ENCODE measurements around the gene HLA-DMB. TPM values are rescaled to one million over a fixed set of nuclear protein-coding genes. Genes with fewer than 3 reads are reported as not detected.

HLA-DMB gene
- total RNA-seq, 1 experiment from 2014 or later, result 3.1 TPM

DNA sequence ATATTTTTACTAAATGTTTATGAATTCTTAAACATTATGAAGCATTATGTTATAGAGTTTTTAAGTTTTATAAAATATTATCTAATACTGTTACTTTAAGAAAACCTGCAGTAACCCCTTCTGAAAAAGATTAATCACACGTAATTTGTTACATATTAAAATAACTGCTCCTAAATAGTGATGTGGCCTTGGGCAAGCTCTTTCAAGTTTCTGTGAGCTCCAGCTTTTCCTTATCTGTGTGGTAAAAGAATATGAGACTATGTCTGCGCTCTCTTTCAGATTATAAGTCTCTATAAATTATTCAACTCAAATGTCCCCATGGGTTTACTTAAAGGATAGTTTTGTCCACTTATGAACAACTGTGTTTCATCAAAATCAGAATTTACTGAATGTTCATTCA, 31.9 kb downstream of the HLA-DMB start:
- no peak for DNase-seq (ENCODE audit: low read depth)

DNA sequence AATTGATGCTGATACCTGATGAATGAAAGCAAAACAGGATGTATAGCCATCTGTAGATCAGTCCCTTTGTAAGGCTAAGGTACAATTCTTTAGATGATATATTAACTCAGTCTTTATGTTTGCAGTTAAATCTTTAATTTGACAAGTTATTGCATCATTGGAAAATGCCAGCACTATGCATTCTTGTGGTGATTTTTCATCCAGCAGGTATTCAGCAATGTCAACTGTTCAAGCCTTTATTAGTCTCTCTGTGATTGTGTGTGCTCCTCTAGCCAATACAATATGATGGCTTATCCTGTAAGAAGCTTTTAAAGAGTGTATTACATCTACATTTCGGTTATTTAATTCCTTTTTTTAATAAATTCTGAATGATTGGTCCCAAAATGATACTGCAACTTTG, 34.3 kb downstream of the HLA-DMB start:
- no peak for DNase-seq (ENCODE audit: low read depth)

DNA sequence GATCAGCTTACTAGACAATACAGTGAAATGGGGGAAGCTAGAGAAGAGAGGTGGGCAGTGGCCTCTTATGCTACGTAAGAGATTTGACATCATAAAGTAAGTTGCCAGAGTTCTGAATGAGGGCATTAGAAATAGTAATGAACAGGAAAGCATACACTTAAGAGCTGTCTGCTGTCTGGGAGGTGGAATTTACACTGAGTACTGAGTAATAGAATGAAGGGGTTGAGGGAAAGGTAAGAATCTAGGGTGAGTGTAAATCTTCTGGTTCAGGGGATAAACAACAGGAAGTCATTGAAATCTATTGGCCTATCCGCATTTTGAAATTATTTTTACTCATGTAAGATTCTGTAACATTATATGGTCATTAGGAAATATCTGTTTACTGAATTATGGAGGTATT, 35.8 kb downstream of the HLA-DMB start:
- DNase-seq (ENCODE audit: low read depth), result no peak

DNA sequence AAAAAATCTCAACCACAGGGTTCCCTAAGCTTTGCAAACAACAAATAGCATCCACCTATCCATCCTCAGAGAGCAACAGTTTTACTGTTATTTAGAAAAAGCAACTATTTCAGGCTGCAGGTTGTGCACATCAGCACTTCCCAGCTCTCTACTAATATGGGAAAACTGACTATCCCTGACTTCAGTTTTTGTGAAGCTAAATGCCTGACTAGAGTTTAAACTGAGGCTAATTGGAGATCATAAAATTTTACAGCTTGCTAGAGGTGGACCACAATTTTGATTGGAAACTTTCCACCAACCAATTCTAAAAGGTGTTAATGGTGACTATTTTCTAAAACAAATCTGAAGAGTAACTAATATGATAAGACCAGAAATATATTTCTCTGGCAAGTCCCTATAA, 36.9 kb downstream of the HLA-DMB start:
- no peak for DNase-seq (ENCODE audit: low read depth)

DNA sequence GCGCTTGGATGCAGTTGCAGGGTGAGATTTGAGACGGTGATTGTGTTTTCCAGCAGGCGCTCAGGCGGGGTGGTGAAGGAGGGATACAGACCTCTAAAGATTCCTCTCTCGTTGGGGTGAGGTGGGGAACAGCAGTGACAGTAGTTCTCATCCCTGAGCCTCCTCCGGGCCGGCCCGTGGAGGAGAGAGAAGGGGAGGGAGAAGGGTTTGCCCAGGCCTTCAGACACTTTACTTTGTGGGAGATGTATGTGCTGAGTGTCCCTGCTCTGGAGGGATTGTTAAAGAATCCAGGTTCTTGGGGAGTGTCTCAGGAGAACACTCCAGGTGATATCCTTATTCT, 45.9 kb downstream of the HLA-DMB start:
- DNase-seq (ENCODE audit: low read depth), result no peak

DNA sequence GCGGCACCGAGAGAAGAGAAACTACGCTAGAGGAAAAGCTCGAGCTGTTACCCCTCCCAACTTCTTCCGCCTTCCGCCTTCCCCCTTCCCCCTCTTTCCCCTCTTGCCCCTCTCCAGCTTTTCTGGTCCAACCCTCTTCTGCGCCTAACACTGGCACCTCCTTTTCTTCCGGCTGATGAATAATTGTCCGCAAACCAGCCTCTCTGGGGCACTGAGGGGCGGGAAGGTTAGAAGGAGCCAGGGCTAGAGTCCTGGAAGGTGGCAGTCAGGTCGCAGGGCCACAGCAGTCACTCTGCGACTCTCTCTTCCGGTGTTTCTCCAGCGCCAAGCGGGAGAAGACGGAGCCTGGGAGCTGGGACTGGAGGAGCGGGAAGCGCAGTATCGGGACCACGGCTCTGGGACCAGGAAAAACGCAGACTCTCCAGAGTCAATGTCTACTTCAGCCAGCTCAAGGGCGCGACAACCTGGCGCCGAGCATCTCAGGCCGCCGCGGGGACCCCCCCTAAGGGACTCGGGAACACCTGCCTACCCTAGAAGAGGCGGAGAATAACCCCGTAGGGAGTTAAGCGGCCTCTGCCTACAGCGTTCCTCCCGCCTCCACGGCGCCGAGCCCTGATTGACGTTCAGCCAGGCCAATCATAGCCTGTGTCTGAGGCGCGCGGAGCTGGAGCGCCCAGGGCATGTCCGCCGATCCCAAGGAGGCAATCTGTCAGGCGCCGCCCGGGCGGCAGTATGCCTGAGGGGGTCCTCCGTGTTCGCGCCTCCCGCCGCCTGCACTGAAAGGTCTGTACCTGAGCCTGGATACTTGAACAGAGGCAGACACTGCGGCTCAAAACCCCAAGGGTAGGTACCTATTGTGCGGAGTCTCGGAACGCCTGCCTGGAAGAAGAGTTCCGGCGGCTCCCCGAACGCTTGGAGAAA, 46.5 kb downstream of the HLA-DMB start:
- DNase-seq (ENCODE audit: low read depth), result peak; percentile 88

DNA sequence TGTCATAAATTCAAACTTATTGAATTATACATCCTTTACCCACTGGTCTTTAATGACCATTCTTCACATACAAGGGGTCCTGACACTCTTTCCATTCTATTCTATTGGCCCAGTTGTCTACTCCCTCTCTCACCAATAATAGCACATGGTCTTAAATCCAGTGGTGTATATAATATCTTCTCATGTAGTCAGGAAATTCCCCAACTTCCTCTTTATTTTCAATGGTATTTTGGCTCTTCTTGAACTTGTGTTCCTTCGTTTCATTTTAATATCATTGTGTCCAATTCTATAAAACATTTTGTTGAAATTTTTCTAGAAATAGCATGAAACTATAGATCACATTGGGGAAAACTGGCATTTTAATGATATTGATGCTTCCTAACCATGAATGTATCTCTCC, 50.0 kb downstream of the HLA-DMB start:
- DNase-seq (ENCODE audit: low read depth), result no peak

DNA sequence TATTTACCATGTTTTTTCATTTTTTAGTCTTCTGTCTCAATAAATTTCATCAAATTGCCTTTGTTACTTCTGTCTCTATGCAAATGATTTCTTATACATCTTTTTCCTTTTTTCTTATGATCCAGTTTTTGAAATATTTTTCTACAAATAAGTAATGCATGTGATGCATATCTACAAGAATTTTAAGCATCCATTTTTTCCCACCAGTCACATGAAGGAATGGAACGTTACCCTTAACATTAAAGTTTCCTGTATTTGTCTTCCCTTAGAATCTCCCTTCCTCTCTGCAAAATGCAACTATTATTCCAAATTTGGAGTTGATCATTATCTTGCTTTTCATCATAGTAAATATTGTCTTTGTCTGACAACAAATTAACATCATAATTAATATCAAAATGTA, 51.3 kb downstream of the HLA-DMB start:
- no peak for DNase-seq (ENCODE audit: low read depth)

DNA sequence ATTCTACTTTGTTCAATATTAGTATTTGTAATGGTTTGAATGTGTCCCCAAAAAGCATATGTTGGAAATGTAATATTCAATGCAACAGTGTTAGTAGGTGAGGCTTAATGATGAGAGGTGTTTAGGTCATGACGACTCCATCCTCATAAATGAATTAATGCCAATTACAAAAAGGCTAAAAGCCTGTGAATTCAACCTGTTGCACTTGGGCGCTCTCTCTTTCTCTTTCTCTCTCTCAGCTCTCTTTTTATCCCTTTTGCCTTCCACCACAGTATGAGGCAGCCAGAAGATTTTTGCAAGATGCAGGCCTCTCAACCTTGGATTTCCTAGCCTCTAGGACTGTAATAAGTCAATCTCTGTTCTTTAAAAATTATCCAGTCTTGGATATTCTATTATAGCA, 52.3 kb downstream of the HLA-DMB start:
- DNase-seq (ENCODE audit: low read depth), result no peak

DNA sequence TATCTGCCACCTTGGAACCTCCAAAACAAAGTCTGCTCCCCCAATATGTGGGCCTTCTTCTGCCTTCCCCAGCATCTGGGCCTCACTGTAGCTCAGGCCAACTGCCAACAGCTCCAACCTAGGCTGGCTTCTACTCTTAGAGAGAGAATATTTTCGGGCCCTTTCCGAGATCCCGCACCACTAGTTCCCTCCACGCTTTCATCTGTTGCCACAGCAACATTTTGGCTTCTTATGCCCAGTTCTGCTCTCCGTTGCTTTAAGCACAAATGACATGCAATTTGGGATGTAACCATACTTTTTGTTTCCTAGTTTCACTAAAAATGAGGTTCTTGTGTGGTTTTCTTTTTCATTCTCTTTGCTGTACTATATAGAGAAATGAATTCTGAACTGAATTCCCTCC, 53.2 kb downstream of the HLA-DMB start:
- no peak for DNase-seq (ENCODE audit: low read depth)

DNA sequence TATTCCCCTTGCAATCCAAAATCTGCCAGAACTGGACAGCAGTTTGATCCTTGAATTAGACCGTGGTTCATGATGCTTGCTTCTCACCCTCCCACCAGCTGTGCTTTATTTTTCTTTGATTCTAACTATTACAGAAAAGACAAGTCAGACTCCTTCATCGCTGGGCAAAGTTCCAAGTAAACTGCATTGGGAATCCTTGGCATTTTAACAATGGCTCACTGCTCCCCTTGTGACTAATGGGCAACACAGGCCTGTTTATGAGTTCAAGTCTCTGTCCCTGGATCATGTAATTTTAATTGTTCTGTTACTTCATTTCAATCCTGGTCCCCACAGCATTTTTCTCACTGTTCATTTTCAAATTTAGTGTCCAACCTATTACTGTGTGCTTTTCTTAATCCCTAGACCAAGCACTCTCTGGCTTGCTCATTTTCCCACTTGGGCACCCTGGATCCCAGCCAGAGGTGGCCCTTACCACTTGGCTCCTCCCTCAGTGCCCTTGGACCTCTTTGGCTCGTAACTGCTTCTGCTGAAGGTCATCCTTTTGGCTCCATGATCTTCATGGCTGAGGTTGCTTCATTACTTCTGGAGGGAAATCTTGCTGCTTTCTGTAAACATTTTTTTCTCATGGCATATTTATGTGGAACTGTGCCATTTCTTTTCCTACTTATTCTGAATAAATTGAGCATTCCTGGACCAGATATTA, 54.0 kb downstream of the HLA-DMB start:
- DNase-seq (ENCODE audit: low read depth), result peak; percentile 67

DNA sequence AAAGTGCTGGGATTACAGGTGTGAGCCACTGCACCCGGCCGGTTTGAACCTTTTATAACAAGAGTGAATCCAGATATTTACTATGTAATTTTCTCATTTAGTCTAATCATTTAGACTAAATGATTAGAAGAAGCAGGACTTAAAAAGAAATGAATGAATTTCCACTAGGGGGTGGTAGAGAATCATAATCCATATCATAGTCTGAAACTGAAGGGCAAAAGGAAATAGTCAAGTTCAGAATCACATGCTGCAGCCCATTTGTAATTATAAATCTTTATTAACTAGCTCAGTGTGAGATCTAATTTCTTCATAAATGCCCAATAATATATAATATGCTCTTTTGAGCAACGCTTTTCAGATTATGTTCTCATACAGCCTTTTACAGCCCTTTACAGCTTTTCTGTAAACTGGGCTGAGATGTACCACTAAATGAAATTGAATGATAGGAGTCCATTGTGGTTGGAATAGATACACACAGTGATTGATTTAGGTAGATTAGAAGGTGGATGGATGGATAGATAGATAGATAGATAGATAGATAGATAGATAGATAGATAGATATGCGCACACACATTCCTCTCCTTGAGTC, 55.0 kb downstream of the HLA-DMB start:
- peak; percentile 73 for DNase-seq (ENCODE audit: low read depth)

Other genes starting within 250 kb of the HLA-DMB start
- gene HLA-DQA2, start 199.6 kb downstream of the HLA-DMB start, total RNA-seq (2014; rRNA removed; shearing (Covaris generic)), result not detected in 2 replicates
- gene HLA-DQB2, start 177.5 kb downstream of the HLA-DMB start, total RNA-seq (2014; rRNA removed; shearing (Covaris generic)), result not detected in 2 replicates
- 0.10 TPM in 1 of 2 replicates, not detected in the other for gene HLA-DOB, start 124.0 kb downstream of the HLA-DMB start, total RNA-seq (2014; rRNA removed; shearing (Covaris generic))
- gene TAP2, start 102.3 kb downstream of the HLA-DMB start, total RNA-seq (2014; rRNA removed; shearing (Covaris generic)), result 15.1 and 18.3 TPM in 2 replicates
- 141 and 189 TPM in 2 replicates for gene PSMB8, start 97.0 kb downstream of the HLA-DMB start, total RNA-seq (2014; rRNA removed; shearing (Covaris generic))
- gene TAP1, start 87.3 kb downstream of the HLA-DMB start, total RNA-seq (2014; rRNA removed; shearing (Covaris generic)), result 84.7 and 93.7 TPM in 2 replicates
- 174 and 201 TPM in 2 replicates for gene PSMB9, start 86.8 kb downstream of the HLA-DMB start, total RNA-seq (2014; rRNA removed; shearing (Covaris generic))
- 10.1 and 10.9 TPM in 2 replicates for gene HLA-DMA, start 12.1 kb upstream of the HLA-DMB start, total RNA-seq (2014; rRNA removed; shearing (Covaris generic))
- gene BRD2, start 27.6 kb upstream of the HLA-DMB start, total RNA-seq (2014; rRNA removed; shearing (Covaris generic)), result 77.5 and 82.1 TPM in 2 replicates
- gene HLA-DOA, start 68.6 kb upstream of the HLA-DMB start, total RNA-seq (2014; rRNA removed; shearing (Covaris generic)), result under 0.01 TPM in 1 of 2 replicates, not detected in the other
- gene HLA-DPA1, start 132.6 kb upstream of the HLA-DMB start, total RNA-seq (2014; rRNA removed; shearing (Covaris generic)), result 4.4 and 10.0 TPM in 2 replicates
- 29.6 and 35.4 TPM in 2 replicates for gene HLA-DPB1, start 135.0 kb upstream of the HLA-DMB start, total RNA-seq (2014; rRNA removed; shearing (Covaris generic))

All from RPMI7951 (cell line).